ENCODE data around the gene SFTPD. TPM values are rescaled to one million over a fixed set of nuclear protein-coding genes. Genes with fewer than 3 reads are reported as not detected.
"Not testable (repeated sequence)": the region's sequence is repeated elsewhere in the genome, so short reads cannot be mapped to it uniquely, and the experiment has no call there.

The SFTPD gene
- total and polyA plus RNA-seq, 2 of the 8 experiments (the other 6 are each of a cell fraction or from before 2014, with no cell fraction given), result 0.21 to 0.54 TPM

- Histone ChIP-seq H3K27me3 (replicated peaks in 1 of 4; ENCODE audit: control insufficient read depth in 3 of 4, extremely low read depth in 1 of 4, insufficient read depth in 3 of 4, low read length in 3 of 4) (peaks cover 0 to 22% (median 15%) of the 10 kb centered on the region in 4 experiments; a peak in 6 of 7 replicates), H3K23me2 (ENCODE audit: low read depth, low read length) (peaks cover 11% of the 10 kb centered on the region; the same call in 1 of the 2 replicates)
- H3K14ac ChIP-seq (ENCODE audit: insufficient read length); CTCF ChIA-PET (ENCODE audit: partially characterized antibody); H3K56ac ChIP-seq (replicated peaks; ENCODE audit: insufficient read length, low read depth, low read length); H2AFZ ChIP-seq (ENCODE audit: low read length); H3K9ac ChIP-seq (replicated peaks in 1 of 4; ENCODE audit: extremely low read depth in 1 of 4, low read depth in 3 of 4, low read length in 3 of 4); H3K4ac ChIP-seq (replicated peaks; ENCODE audit: insufficient read length, low read depth, low read length); H3K79me1 ChIP-seq (ENCODE audit: low read depth, low read length); H3K4me1 ChIP-seq (replicated peaks in 1 of 4; ENCODE audit: control insufficient read depth in 3 of 4, insufficient read depth in 4 of 4, low read length in 3 of 4); POLR2A ChIA-PET (ENCODE audit: partially characterized antibody); H2BK5ac ChIP-seq (ENCODE audit: low read depth, low read length); H2BK20ac ChIP-seq (ENCODE audit: low read length); H3K4me2 ChIP-seq (ENCODE audit: insufficient read depth in 1 of 2, low read depth in 2 of 2, low read length in 2 of 2); H2BK15ac ChIP-seq (ENCODE audit: low read length); H4K91ac ChIP-seq (replicated peaks; ENCODE audit: insufficient read length, low read length); H3K27ac ChIP-seq (ENCODE audit: low read depth, low read length); H4K20me1 ChIP-seq (replicated peaks in 1 of 2; ENCODE audit: control insufficient read depth in 1 of 2, insufficient read depth in 2 of 2, low read length in 2 of 2); H4K5ac ChIP-seq (ENCODE audit: insufficient read length, low read depth, low read length); H3K18ac ChIP-seq (ENCODE audit: extremely low read depth, low read length); H2BK120ac ChIP-seq (replicated peaks; ENCODE audit: low read depth, low read length); H3K23ac ChIP-seq (ENCODE audit: insufficient read length); H3K9me3 ChIP-seq (ENCODE audit: insufficient read depth in 2 of 2, low read depth in 1 of 2, low read length in 1 of 2); H2BK12ac ChIP-seq (ENCODE audit: low read depth, low read length); H4K8ac ChIP-seq (ENCODE audit: extremely low read depth, insufficient read depth, low read length); DNase-seq (ENCODE audit: low read depth in 1 of 2, low spot score in 2 of 2); H3K4me3 ChIP-seq (ENCODE audit: extremely low read depth in 1 of 4, insufficient read depth in 2 of 4, low read depth in 3 of 4, low read length in 4 of 4); H3K79me2 ChIP-seq (ENCODE audit: control insufficient read depth in 1 of 2, insufficient read depth in 2 of 2, low read length in 2 of 2); H2AK5ac ChIP-seq (ENCODE audit: low read depth, low read length); FAIRE-seq; H3K36me3 ChIP-seq (ENCODE audit: control insufficient read depth in 2 of 4, insufficient read depth in 4 of 4, low read length in 3 of 4): not testable (repeated sequence)
- WGBS, 2 experiments (ENCODE audit: extremely low coverage in 1 of 2, insufficient coverage in 1 of 2, insufficient read length in 1 of 2, insufficient replicate concordance in 2 of 2, low coverage in 1 of 2, low lambda C conversion rate in 2 of 2, missing lambda C conversion rate in 1 of 2), result 87% methylated on average over 1 of the region's 1 CpG; no CpG with 5 or more reads in 1 of the 2 experiments
Observed at GRCh38 chr10:79901571-79901970, 47.3 kb downstream of the SFTPD start.
